ENCODE measurements around the gene OTULIN. TPM values are rescaled to one million over a fixed set of nuclear protein-coding genes. Genes with fewer than 3 reads are reported as not detected.
A peak's percentile ranks its signal among the peaks of the same experiment; 100 is the strongest.

OTULIN gene
- total and polyA plus RNA-seq, 2 of the 13 experiments (the other 11 are each of a cell fraction or from before 2014, with no cell fraction given): 7.0 to 34.8 TPM

DNA sequence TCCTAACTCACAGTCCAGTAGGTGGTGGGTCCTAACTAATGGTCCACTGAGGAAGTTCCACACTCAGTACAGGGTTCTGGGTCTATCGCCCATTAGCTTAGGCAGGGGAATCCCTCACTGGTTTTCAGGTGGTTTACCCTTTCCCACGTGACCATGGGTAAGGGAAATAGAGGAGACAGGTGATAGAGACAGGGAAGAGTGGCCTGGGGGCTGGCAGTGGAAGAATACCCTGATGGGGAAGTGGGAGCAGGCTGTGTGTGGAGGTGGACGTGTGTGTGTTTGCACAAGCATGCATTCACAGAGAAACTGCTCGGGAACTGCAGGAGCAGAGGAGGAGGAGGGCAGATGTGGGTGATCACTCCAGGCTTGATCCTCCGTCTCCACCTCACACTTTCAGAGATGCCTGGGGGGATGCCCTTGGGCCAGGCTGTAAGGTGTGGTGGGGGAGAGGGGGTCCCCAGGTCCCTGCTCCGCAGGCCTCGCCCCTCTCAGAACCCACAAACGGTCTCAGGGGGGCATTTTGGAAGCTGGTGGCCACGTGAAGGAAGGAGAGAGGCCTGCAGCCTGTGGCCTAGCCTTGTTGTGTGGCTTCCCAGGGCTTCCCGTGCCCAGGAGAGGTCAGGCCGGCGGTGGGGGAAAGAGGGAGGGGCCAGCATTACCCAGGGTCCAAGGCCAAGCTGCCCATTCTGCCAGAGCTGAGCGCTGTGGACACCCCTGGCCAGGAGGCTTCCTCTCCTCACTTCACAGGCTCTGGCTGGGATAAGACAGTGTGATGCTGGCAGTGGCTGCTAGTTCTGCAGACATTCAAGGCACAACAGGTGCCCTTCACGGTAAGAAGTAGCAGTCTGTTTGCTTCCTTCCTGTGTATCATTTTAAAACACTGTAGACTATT, 80.0 kb downstream of the OTULIN start (continued):
- peak; percentile 88; the same call in 1 of the 2 replicates for TF ChIP-seq ZNF296 (CRISPR knock-in tag; conservative IDR thresholded peaks at IDR 0.05)
- TF ChIP-seq ZNF543 (CRISPR knock-in tag; IDR thresholded peaks at IDR 0.05): no peak
- TF ChIP-seq, protein P1, sequence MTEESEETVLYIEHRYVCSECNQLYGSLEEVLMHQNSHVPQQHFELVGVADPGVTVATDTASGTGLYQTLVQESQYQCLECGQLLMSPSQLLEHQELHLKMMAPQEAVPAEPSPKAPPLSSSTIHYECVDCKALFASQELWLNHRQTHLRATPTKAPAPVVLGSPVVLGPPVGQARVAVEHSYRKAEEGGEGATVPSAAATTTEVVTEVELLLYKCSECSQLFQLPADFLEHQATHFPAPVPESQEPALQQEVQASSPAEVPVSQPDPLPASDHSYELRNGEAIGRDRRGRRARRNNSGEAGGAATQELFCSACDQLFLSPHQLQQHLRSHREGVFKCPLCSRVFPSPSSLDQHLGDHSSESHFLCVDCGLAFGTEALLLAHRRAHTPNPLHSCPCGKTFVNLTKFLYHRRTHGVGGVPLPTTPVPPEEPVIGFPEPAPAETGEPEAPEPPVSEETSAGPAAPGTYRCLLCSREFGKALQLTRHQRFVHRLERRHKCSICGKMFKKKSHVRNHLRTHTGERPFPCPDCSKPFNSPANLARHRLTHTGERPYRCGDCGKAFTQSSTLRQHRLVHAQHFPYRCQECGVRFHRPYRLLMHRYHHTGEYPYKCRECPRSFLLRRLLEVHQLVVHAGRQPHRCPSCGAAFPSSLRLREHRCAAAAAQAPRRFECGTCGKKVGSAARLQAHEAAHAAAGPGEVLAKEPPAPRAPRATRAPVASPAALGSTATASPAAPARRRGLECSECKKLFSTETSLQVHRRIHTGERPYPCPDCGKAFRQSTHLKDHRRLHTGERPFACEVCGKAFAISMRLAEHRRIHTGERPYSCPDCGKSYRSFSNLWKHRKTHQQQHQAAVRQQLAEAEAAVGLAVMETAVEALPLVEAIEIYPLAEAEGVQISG (CRISPR knock-in tag; IDR thresholded peaks at IDR 0.05): peak; percentile 15; the same call in 1 of the 2 replicates
- TF ChIP-seq ZNF780A (CRISPR knock-in tag; IDR thresholded peaks at IDR 0.05): no peak
- TF ChIP-seq, protein P2, sequence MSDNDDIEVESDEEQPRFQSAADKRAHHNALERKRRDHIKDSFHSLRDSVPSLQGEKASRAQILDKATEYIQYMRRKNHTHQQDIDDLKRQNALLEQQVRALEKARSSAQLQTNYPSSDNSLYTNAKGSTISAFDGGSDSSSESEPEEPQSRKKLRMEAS (IDR thresholded peaks at IDR 0.05): peak; percentile 50; the same call in 1 of the 2 replicates
- TF ChIP-seq PAF1 (CRISPR knock-in tag; IDR thresholded peaks at IDR 0.05): no peak
- no peak for TF ChIP-seq U2AF2 (IDR thresholded peaks at IDR 0.05; ENCODE audit: low read depth, low read length)
- TF ChIP-seq ZNF572 (CRISPR knock-in tag; IDR thresholded peaks at IDR 0.05): no peak
- TF ChIP-seq GZF1 (CRISPR knock-in tag; IDR thresholded peaks at IDR 0.05): no peak
- TF ChIP-seq FOXK2 (IDR thresholded peaks at IDR 0.05): no peak
- no peak for TF ChIP-seq PLRG1 (conservative IDR thresholded peaks at IDR 0.05)
- no peak for TF ChIP-seq THAP7 (CRISPR knock-in tag; IDR thresholded peaks at IDR 0.05)
- 0 out of 2 replicates have a peak, but pooled peaks have one; percentile 27 for TF ChIP-seq ZNF772 (CRISPR knock-in tag; IDR thresholded peaks at IDR 0.05)
- no peak for TF ChIP-seq DRAP1 (CRISPR knock-in tag; IDR thresholded peaks at IDR 0.05)
- no peak for TF ChIP-seq STAT5B (CRISPR knock-in tag; IDR thresholded peaks at IDR 0.05)
- TF ChIP-seq CAMTA2 (CRISPR knock-in tag; IDR thresholded peaks at IDR 0.05; ENCODE audit: borderline replicate concordance): no peak
- TF ChIP-seq HOXA9 (CRISPR knock-in tag; IDR thresholded peaks at IDR 0.05; ENCODE audit: borderline replicate concordance): no peak
- no peak for TF ChIP-seq ZNF282 (IDR thresholded peaks at IDR 0.05; ENCODE audit: partially characterized antibody)
- no peak for TF ChIP-seq ELF4 (CRISPR knock-in tag; IDR thresholded peaks at IDR 0.05; ENCODE audit: borderline replicate concordance)
- TF ChIP-seq SMC3 (IDR thresholded peaks at IDR 0.05; ENCODE audit: low read length): 0 out of 2 replicates have a peak, but pooled peaks have one; percentile 1
- no peak for TF ChIP-seq ZFP36L1 (CRISPR knock-in tag; IDR thresholded peaks at IDR 0.05)
- no peak for TF ChIP-seq ZNF24 (IDR thresholded peaks at IDR 0.05)
- TF ChIP-seq, protein P3, sequence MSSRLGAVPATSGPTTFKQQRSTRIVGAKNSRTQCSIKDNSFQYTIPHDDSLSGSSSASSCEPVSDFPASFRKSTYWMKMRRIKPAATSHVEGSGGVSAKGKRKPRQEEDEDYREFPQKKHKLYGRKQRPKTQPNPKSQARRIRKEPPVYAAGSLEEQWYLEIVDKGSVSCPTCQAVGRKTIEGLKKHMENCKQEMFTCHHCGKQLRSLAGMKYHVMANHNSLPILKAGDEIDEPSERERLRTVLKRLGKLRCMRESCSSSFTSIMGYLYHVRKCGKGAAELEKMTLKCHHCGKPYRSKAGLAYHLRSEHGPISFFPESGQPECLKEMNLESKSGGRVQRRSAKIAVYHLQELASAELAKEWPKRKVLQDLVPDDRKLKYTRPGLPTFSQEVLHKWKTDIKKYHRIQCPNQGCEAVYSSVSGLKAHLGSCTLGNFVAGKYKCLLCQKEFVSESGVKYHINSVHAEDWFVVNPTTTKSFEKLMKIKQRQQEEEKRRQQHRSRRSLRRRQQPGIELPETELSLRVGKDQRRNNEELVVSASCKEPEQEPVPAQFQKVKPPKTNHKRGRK (CRISPR knock-in tag; IDR thresholded peaks at IDR 0.05): no peak
- TF ChIP-seq XRCC5 (optimal IDR thresholded peaks at IDR 0.05; ENCODE audit: low read length): no peak
- TF ChIP-seq JUNB (CRISPR knock-in tag; IDR thresholded peaks at IDR 0.05; ENCODE audit: borderline replicate concordance): no peak
- TF ChIP-seq ZNF740 (CRISPR knock-in tag; IDR thresholded peaks at IDR 0.05): no peak

All from HepG2 (cell line).